Epithelial cell of proximal tubule (primary cell): Measurements from ENCODE around the gene MYLK4. TPM values are rescaled to one million over a fixed set of nuclear protein-coding genes. Genes with fewer than 3 reads are reported as not detected.

Experiments used
- DNase-seq: peaks from one replicate; pipeline ENCODE4 v3.0.0-alpha.2; 2011; ENCODE audit warnings: low read depth
- H3K4me3 ChIP-seq: 2 replicates; pipeline ENCODE4 v1.5.1; 2011; ENCODE audit warnings: low read depth, mild to moderate bottlenecking, low read length
- CTCF ChIP-seq: conservative IDR thresholded peaks from 2 replicates; pipeline ENCODE4 v1.5.1; 2012; ENCODE audit warnings: low read depth, mild to moderate bottlenecking, low read length
- total RNA-seq: library from RNA; depleted of rRNA; stranded (reverse); fragments of >200 nt; gene quantifications from 2 replicates; pipeline ENCODE4 v1.2.3, GENCODE V29; 2015

Gene MYLK4
- total RNA-seq, 1 donor from 2014 or later = 0.46 TPM

- no peak overlapping the region for H3K4me3 ChIP-seq
- DNase-seq = no peak
- no peak for TF ChIP-seq CTCF
Observed at GRCh38 chr6:2784930-2785329, 34.2 kb upstream of the MYLK4 start.

GRCh38 chr6:2784061-2784460 is 33.3 kb upstream of the MYLK4 start:
- no peak for DNase-seq
- no peak for TF ChIP-seq CTCF
- no peak overlapping the region for H3K4me3 ChIP-seq

GRCh38 chr6:2783188-2783963 is 32.7 kb upstream of the MYLK4 start:
- DNase-seq = no peak
- TF ChIP-seq CTCF = no peak
- no peak overlapping the region for H3K4me3 ChIP-seq

GRCh38 chr6:2782825-2783187 is 32.1 kb upstream of the MYLK4 start:
- TF ChIP-seq CTCF = no peak
- no peak for DNase-seq
- no peak overlapping the region for H3K4me3 ChIP-seq

- H3K4me3 ChIP-seq = no peak overlapping the region
- DNase-seq = no peak
- TF ChIP-seq CTCF = no peak
Observed at GRCh38 chr6:2782356-2782708, 31.6 kb upstream of the MYLK4 start.

- DNase-seq = no peak
- no peak overlapping the region for H3K4me3 ChIP-seq
- no peak for TF ChIP-seq CTCF
Observed at GRCh38 chr6:2781685-2782355, 31.1 kb upstream of the MYLK4 start.
